Measurements from ENCODE around the gene MYCBP2. TPM values are rescaled to one million over a fixed set of nuclear protein-coding genes. Genes with fewer than 3 reads are reported as not detected.
"Not testable (repeated sequence)": the region's sequence is repeated elsewhere in the genome, so short reads cannot be mapped to it uniquely, and the experiment has no call there.

Gene MYCBP2
- total RNA-seq, 2 experiments from 2014 or later = 97.5 to 101 TPM

DNA sequence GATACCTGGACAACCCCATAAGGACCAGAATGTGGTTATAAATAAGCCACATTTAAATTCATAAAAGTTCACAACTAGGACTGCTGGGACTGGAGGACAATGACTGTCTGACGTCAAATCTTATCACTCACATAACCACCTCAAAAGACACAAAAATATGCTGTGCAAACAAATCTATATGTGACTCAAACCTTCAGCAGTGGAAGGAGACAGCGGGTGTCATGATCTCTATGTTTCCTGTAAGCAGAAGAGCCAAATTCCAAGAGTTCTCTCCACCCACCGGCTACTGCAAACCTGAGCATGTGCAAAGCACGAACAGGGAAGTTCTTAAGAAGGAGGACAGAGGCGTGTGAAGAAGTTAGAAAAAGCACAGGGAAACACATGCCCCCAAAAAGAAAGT lies 113.2 kb downstream of the MYCBP2 start:
- CTCF ChIA-PET = no interaction called here

DNA sequence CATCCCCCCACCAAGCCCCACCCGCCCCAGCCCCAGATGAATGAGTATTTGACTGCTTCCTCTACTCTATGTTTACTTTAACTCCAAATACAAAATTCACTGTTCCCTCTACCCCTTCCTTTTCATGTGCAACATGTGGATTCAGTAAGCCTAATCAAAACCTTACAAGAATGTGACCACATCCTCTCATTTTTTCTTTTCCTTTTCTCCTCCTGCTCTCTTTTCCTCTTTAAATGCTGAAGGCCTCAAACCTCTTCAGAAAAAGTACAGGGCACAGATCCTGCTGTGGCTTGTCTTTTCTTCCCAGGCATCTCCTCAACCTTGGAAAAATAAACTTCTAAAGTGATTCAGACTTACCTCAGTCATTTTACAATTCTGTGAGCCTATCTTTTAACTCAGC lies 119.0 kb downstream of the MYCBP2 start:
- Mint-ChIP-seq H3K4me1 (ENCODE audit: low read depth) (peaks cover 16% of the 10 kb centered on the region), H3K9me3 (peaks cover 1% of the 10 kb centered on the region), H3K4me3 (no peak overlapping the region), H3K27ac (peak overlapping the region; percentile 60), H3K27me3 (no peaks in the 10 kb centered on the region), H3K36me3 (ENCODE audit: low read depth) (peaks cover 53% of the 10 kb centered on the region)
- intact Hi-C loops (cut with micrococcal nuclease) = no loop called here
- TF ChIP-seq, protein P1, sequence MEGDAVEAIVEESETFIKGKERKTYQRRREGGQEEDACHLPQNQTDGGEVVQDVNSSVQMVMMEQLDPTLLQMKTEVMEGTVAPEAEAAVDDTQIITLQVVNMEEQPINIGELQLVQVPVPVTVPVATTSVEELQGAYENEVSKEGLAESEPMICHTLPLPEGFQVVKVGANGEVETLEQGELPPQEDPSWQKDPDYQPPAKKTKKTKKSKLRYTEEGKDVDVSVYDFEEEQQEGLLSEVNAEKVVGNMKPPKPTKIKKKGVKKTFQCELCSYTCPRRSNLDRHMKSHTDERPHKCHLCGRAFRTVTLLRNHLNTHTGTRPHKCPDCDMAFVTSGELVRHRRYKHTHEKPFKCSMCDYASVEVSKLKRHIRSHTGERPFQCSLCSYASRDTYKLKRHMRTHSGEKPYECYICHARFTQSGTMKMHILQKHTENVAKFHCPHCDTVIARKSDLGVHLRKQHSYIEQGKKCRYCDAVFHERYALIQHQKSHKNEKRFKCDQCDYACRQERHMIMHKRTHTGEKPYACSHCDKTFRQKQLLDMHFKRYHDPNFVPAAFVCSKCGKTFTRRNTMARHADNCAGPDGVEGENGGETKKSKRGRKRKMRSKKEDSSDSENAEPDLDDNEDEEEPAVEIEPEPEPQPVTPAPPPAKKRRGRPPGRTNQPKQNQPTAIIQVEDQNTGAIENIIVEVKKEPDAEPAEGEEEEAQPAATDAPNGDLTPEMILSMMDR (IDR thresholded peaks at IDR 0.05) = no peak
- DNase-seq (no peak), ATAC-seq (no peak)
- ChIA-PET POLR2A (interaction anchor here (0.6 kb wide), 2 partner anchors 42 to 48 kb away, joined by 3 read pairs; no protein-coding TSS in a partner anchor), CTCF (interaction anchor here (0.7 kb wide), 1 partner anchor 270 kb away, joined by 3 read pairs; no protein-coding TSS in a partner anchor)

More for the DNA sequence above, 113.2 kb downstream of the MYCBP2 start:
- Mint-ChIP-seq H3K36me3 (ENCODE audit: low read depth) (peaks cover 55% of the 10 kb centered on the region), H3K4me1 (ENCODE audit: low read depth) (peaks cover 13% of the 10 kb centered on the region), H3K9me3 (no peaks in the 10 kb centered on the region), H3K27ac (peak overlapping the region; percentile 23), H3K27me3 (no peaks in the 10 kb centered on the region), H3K4me3 (no peak overlapping the region)
- intact Hi-C loops (cut with micrococcal nuclease) = no loop called here
- TF ChIP-seq, protein P1 (IDR thresholded peaks at IDR 0.05) = no peak
- POLR2A ChIA-PET = interaction anchor here (0.8 kb wide), 1 partner anchor 33 kb away, joined by 3 read pairs; no protein-coding TSS in a partner anchor
- ATAC-seq = no peak
- DNase-seq = no peak

DNA sequence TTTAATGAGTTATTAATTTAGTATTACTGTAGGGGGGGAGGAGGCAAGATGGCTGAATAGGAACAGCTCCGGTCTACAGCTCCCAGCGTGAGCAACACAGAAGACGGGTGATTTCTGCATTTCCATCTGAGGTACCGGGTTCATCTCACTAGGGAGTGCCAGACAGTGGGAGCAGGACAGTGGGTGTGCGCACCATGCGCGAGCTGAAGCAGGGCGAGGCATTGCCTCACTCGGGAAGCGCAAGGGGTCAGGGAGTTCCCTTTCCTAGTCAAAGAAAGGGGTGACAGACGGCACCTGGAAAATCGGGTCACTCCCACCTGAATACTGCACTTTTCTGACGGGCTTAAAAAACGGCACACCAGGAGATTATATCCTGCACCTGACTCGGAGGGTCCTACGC lies 127.9 kb downstream of the MYCBP2 start:
- H3K4me3 Mint-ChIP-seq; ATAC-seq; CTCF ChIA-PET; H3K27ac Mint-ChIP-seq; H3K27me3 Mint-ChIP-seq; H3K9me3 Mint-ChIP-seq; H3K4me1 Mint-ChIP-seq (ENCODE audit: low read depth); POLR2A ChIA-PET; intact Hi-C loops (cut with micrococcal nuclease); DNase-seq: not testable (repeated sequence)
- peaks cover 31% of the 10 kb centered on the region for H3K36me3 Mint-ChIP-seq (ENCODE audit: low read depth)

DNA sequence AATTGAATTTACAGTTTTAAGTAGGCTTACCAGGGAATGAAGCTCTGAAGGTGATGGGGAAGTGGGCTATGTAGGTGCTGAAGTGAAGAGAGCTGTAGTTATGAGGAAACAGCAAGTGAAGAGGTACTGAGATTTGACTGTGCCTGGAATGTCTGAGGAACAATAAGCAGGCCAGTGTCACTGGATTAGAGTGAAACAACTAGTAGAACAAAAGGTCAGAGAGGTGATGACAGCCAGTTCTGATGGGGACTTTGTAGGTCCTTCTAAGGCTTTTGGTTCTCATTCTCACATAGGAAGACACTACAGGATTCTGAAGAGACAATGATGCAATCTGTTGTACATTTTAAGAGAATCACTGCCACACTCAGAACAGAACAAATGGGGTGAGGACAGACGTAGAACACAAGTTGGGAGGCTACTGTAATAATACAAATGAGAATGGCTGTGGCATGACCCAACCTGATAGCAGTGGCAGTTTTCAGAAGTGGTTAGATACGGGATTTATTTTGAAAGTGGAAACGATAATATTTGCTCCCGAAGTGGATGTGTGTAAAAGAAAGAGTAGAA lies 130.8 kb downstream of the MYCBP2 start:
- CTCF ChIA-PET = no interaction called here
- Mint-ChIP-seq H3K36me3 (ENCODE audit: low read depth) (peaks cover 24% of the 10 kb centered on the region), H3K4me3 (no peak overlapping the region), H3K27ac (no peak overlapping the region), H3K27me3 (no peaks in the 10 kb centered on the region), H3K4me1 (ENCODE audit: low read depth) (no peaks in the 10 kb centered on the region), H3K9me3 (no peaks in the 10 kb centered on the region)
- ATAC-seq = no peak
- POLR2A ChIA-PET = no interaction called here
- no peak for DNase-seq
- intact Hi-C loops (cut with micrococcal nuclease) = no loop called here
- TF ChIP-seq, protein P1 (IDR thresholded peaks at IDR 0.05) = no peak

DNA sequence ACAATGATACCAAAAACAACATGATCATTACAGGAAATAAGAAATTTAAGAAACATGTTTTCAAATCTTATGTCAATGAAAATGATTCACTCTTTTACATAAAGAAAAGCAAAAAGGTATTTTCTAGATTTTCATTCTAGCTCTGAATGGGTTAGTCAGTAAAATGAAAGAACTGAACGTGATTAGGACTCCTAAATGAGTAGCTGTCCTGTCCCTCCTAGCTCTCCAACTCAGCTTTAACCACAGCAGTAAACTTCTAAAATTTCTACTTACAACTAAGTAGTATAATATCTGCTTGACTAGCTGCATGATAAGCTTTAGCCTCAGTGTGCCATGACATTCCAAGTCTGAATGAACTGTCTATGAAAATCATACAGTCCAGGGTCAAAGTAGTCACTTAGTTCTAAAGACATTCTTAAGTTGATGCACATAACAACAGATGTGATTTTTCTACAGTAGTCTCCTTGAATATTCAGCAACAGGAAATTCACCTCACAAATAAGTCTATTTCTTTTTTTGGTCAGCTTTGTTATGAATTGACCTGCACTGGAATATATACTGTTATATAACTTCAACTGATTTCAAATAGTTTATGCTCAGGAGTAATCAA lies 136.4 kb downstream of the MYCBP2 start:
- Mint-ChIP-seq H3K27ac (no peak overlapping the region), H3K9me3 (no peaks in the 10 kb centered on the region), H3K4me3 (no peak overlapping the region), H3K36me3 (ENCODE audit: low read depth) (peaks cover 37% of the 10 kb centered on the region), H3K4me1 (ENCODE audit: low read depth) (peaks cover 5% of the 10 kb centered on the region), H3K27me3 (no peaks in the 10 kb centered on the region)
- intact Hi-C loops (cut with micrococcal nuclease) = no loop called here
- POLR2A ChIA-PET = no interaction called here
- TF ChIP-seq, protein P1 (IDR thresholded peaks at IDR 0.05) = no peak
- ATAC-seq (no peak), DNase-seq (no peak)
- CTCF ChIA-PET = interaction anchor here (0.6 to 2.9 kb wide), 2 partner anchors 70 to 288 kb away, joined by 3 to 12 read pairs; no protein-coding TSS in a partner anchor

Data from activated CD8-positive, alpha-beta T cell treated with anti-CD3 and anti-CD28 coated beads for 36 hours (primary cell).